IPS DF 4.7 (cell line): ENCODE data around the gene EAF1.
"Not testable (repeated sequence)": the region's sequence is repeated elsewhere in the genome, so short reads cannot be mapped to it uniquely, and the experiment has no call there.

ENCODE experiments used
- DNase-seq: peaks from one replicate; pipeline ENCODE4 v3.0.0-alpha.2; 2013; ENCODE audit warnings: low spot score; ENCODE audit errors: extremely low read depth

Gene EAF1

DNA sequence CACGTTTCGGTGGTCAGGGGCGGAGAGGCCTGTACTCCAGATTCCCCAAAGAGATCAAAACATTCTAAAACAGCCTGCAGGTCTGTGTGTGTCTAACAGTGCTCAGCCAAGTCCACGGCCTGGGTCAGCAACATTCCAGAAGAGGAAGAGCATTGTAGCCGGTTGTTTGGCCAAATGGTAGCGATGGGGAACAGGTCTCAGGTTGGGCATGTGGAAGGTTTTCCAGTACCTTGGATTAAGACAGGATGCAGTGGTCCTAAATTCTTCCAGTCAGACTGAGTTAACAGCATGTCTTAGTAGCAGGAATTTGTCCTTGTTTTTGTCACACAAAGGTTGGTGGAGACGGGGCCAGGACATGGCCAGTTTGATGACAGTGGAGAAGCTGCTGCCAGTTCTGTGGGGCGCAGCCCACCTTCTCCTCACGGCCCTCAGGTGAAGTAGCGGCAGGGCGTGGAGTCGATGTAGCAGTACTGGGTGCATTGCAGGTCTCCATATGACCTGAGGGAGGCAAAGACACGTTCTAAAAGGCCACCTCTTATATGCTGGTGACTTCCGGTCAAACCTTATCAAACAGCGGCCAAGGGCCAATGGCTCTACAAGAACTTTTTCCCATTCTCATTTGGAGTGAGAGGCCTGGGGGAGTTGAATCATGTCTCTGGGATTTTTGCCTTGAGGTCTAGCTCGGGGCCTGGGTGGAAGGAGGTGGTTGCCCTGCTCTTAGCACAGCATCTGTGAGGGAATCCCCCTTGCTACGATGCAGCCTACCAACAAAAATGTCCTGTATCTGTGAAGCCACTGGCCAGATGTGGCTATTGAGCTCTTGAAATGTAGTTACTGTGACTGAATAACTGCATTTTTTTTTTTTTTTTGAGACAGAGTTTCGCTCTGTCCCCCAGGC is 24.1 kb downstream of the EAF1 start:
- DNase-seq: no peak

DNA sequence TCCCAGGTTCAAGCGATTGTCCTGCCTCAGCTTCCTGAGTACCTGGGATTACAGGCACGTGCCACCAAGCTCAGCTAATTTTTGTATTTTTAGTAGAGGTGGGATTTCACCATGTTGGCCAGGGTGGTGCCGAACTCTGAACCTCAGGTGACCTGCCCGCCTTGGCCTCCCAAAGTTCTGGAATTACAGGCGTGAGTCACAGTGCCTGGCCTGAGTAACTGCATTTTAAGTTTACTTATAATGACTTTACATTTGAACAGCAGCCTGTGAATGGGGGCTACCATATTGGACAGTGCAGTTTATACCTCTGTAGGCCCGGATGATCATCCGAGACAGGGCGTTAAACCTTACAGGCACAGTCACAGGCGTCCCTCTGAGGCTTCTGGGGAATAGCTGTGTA is 24.8 kb downstream of the EAF1 start:
- no peak for DNase-seq

DNA sequence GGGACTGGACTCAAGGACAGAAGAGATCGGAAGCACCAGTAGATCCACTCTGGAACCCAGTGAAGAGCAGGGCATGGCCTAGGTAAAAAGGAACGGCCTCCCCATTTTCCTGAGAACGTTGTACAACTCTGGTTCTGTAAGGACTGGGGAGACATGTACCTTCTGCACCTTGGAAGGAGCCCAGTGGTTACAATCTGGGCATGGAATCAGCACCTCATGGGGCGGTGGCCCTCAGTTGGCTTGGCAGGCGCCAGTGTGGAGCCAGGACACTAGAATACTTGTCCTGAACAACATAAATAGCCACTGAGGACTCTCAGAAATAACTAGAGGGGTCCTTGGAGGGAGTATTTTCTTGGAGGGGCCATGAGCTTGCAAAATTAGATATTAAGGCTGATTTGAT is 25.6 kb downstream of the EAF1 start:
- no peak for DNase-seq

DNA sequence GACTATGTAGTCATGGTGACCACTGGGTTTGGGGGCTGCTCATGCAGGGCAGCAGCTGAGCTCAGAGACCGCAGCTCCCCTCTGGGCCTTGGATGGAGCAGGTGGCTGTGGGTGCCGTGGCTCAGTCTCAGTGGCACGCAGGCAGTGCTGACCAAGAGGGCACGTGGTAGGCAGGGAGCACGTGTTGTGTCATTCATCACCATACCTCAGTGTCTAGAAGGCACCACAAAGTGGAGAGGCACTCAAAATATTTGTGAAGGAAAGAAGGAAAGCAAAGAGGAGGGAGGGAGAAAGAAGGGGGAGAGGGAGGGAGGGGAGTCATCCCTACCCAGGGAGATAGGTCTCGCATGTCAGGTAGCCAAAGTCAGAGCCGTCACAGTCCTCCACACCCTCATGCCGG is 26.1 kb downstream of the EAF1 start:
- no peak for DNase-seq

DNA sequence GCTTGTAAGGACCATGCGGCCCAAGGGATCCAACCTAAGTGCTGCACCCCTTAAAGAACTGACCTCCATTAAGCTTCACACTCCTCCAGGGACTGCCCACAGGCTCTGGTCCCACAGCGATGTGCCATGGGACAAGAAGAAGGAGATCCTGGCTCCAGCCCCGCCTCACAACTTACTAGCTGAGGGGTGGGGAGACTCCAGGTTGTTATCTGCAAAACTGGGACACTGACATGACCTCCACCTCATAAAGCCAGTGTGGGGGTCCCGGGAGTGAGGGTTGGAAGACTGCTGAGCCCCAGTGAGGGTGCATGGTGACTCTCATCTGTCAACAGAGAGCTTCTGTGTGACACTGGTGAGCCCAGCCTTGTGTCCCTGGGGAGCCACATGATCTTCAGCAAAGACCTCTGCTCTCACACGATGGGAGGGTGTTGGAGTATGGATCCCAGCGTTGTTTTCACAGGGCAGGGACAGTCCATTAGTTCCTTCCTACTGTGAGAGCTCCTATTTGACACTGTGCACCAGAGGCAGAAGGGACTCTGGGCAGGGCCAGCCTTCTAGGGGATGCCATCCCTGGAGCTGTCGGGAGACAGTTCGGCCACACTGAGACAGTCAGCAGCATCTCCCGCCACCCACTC is 26.7 kb downstream of the EAF1 start:
- DNase-seq: no peak

DNA sequence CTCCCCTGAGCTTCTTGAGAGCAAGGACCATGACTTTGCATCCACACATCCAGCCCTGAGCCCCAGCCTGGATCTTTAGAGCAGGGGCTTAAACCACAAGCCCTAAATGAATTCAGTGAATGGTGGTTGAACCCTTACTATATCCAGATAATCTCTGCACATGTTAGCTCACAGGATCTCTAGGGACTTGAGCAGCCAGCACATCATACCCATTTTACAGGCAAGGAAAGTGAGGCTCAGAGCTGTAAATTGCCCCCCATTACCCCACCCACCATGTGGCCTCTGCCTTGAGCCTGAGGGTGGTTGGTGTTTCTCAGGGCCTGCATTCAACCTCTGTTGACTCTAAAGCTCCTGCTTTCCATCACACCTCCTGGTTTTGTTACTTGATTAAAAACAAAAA is 27.6 kb downstream of the EAF1 start:
- DNase-seq: no peak

DNA sequence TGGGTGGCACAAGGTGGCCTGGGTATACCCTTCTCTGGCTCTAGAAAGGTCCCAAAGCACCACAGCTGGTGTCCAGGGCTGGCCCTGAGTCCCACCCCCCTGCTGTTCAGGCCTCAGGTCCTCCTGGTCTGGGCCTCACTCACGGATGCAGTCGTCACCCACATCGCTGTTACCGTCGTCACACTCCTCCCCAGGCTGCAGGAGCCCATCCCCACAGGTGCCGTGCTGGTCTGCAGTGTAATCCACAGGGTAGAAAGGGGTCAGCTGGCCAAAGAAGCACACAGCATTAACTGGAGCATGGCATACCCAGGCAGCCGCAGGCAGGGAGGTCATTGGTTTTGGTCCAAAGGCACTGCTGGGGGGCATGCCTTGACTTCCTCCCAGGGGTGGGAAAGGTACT is 28.4 kb downstream of the EAF1 start:
- no peak for DNase-seq

DNA sequence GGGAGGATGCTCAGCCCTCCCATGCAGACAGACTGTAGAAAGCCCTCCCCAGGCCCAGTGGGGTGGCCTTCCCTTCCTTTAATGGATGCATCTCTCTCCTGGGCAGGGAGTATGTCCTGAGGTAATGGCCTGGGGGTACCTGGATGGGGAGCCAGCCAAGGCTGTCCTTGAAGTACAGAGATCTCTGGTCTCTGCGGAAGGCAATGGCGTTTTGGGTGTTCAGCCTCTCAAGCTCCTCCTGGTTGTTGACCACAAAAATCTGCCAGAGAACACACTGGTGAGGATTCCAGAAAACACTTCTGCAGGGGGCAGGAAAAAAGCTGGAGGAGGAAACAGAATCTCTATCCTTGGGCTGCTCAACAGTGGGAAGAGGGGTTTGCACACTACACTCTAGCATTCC is 28.9 kb downstream of the EAF1 start:
- no peak for DNase-seq

DNA sequence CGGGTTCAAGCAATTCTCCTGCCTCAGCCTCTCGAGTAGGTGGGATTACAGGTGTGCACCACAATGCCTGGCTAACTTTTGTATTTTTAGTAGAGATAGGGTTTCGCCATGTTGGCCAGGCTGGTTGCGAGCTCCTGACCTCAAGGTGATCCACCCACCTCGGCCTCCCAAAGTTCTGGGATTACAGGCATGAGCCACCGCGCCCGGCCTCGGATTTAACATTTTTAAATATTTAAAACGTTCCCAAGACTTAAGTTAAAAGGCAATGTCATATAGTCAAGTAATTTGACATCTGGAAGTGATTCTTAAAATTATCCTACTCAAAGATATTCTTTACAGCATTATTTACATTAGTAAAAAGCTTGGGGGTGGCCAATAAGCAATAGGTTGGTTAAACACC is 29.5 kb downstream of the EAF1 start:
- DNase-seq: not testable (repeated sequence)

DNA sequence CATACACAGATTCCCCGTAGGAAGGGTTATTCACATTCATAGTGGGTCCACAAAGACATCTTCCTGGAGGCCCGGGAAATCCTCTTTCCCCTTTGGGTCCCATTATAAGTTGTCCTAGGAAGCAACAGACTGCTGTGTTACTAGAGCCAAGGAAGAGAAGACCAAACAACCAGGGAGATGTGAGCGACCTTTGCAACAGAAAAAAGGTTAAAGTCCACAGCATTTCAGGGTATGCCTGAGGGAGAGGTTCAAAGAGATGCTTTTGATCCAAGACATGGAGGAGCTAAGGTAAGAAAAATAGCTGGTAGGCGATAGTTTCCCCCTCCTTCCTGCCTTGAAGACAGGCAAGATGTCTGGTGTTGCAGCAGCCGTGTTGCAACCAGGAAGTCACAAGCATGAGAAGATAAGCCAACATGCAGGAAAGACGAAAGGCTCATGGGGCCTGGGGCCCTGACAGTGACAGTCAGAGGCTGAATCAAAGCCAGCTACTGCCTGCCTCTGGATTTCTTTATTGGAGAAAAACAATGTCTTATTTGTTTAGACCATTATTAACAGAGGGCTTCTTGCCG is 30.9 kb downstream of the EAF1 start:
- DNase-seq: no peak

DNA sequence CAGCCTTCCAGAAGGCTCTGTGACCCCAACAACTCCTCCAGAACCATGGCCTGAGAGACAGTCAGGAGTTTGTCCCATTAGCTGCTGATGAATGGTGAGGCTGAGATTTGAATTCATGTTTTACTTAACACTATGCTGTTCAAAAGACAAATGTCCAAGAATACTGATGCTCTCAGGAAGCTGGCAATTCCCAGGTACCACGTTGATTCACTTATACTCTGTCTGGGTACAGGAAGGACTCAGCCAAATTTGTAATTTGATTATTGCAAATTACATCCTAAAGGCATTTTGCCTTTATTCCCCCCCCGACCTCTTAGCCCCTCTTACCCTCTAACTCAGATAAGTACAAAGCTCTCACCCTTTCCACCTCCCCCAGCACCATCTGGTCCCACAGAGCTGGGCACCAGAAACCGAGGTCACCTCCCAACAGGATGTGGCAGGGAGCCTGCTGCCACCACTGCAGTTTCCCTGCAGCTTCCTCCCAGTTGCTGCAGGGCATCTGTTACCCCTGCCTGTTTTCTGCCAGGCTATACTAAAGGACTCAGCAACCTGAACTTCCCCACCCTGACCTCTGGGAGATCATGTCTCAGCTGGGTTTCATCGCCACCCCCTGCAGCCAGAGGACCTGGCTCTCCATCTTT is 33.6 kb downstream of the EAF1 start:
- no peak for DNase-seq

DNA sequence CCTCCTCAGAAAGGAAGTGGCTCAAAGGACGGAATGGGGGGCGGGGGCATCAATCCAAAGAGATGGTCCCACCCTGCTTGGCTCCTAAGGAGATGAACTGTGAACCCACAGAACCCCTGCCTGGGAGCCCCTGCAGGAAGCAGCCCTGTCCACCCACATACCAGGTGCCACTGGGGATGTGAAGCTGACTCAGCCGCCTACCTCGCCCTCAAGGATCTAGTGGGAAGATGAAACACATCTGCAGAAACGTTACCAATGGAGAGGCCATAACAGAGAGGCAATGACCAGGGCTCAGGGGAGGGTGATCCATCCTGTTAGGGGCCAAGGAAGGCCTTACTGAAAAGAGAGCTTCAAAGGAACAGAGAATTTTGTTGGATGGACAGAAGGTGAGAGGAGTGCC is 35.1 kb downstream of the EAF1 start:
- DNase-seq: no peak

DNA sequence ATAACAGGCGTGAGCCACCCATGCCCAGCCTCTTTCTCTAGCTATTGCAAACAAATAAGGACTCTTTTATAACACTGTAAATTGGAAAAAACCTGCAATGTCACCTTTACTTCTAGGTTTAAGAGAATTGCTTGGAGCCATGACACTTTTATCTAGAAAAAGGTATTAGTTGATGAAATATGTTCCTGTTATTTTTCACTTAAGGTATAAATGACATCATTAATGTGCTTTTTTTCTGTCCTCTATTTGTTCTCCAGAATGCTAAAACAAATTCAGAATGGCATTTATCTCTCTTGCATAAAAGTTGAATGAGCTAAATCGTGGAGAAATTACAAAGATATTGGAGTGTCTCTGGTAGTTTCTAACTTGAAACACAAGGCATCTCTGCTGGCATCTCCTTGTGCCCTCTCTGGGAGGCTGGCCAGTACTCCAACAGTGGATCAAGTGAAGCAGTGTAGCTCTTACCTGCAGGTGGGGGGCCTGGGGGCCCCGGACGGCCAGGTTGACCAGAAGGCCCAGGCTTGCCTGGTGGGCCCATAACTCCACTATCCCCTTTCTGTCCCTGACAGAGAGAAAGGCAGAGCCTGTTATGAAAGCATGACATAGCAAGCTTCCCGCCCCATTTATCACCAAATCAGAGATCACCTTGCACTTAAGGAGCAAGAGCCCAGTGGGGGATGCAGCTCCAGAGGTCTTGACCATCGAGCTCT is 38.6 kb downstream of the EAF1 start:
- DNase-seq: no peak

DNA sequence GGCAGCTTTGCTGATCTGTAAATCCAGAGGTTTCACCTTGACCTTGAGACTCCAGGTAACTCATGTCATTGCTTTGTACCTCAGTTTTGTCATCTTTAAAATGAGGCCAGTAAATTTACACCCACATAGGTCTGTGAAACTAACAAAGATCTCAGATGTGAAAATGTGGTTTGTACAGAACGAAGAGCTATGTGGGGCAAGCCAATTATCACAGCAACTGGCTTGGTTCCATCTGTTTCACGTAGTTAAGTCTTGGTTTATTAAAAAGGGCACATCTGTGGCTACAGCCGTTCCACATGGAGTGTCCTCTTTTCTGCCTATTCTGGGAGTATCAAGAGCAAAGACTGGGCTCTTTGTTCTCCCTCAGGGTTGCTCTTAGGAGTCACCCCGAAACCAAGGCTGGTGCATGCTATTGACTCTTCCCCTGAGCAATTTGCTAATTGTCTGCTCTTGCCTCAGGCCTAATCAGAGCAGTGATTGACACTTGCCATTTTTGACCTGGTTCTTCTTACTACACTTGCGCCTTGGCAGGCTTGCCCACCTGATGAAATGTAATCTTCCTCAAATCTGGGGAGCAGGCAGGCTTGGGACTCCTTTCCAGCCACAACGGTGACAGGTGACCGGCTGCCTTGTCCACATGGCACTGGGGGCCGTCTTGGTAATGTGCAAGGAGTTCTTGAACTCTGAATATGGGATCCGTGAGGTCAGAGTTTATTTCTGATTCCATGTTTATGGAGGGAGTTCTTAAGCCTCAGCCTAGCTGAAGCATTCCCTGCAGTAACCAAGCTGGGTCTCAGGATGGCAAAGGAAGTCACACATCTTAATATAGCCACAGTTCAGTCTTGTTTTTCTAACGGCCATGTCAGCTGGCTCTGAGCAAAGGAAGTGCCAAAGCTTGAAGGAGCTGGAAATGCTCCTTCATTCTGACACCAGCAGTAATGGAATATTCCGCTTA is 40.1 kb downstream of the EAF1 start:
- DNase-seq: no peak

DNA sequence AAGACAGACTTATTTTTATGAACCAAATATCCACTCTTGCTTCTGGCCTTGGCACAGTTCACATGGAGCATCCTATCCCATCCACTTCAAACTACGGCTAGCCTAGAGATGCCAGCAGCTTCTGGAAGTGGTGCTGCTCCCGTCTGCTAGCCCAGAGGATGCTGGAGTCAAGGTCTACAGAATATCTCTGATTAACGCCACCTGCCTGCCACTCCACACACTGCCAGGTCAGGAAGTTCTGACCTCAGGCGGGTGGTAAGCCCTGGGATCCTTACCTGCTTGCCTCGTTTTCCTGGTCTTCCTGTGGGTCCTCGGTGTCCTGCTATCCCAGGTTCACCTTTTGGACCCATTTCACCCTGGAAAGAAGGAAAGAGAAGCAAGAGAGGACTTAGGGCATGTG is 42.9 kb downstream of the EAF1 start:
- DNase-seq: peak; percentile 16

DNA sequence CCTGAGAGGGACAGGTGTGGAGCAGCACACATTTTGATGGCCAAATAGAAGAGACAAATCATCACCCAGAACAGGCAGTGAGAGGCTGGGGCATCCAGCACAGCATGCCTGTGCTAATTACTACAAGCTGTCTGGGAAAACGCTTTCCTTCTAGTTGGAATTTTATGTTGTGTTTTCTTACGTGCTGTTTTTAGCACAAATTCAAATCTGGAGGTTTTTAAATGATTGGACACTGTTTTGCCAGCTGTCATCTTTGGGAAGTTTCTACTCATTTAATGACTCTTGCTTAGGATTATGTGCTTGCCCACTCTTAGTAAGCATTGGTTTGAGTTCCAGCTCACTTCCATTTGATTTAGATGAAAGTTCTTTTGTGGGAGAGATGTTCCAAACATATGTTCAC is 43.5 kb downstream of the EAF1 start:
- no peak for DNase-seq

DNA sequence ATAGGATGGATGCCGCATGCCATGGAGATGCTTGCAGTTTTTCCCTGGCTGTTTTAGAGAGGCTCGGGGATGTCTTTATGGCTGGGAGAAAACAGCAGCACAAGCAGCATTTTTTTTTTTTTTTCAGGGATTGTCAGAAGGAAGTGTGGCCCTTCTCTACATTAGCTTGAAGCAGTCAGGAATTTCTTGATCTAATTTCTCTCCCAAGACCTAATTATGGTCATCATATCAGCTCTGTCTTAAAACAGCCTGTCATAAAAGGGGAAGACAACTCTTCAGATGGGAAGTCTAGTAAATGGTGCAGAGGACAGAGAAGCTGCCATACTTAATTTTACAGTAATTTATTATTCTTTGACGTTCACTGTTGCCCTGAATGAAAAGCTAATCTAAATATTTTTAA is 44.5 kb downstream of the EAF1 start:
- no peak for DNase-seq

DNA sequence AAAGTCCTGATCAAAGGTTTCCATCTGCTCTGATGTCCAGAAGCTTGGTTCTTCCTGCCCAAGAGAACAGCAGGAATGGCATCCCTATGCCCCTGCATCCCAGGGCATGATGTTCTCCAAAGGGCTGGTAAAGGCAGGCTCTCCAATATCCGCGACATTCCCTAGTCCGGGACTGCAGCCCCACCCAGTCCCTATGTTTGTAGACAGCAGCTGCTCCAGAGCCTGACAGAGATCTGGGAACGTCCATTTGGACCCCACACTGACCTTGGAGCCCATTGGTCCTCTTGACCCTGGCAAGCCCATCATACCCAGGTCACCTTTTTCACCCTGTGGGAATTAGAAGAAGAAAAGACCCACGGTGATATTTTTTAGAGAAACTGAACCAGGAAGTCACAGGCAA is 47.8 kb downstream of the EAF1 start:
- DNase-seq: no peak

DNA sequence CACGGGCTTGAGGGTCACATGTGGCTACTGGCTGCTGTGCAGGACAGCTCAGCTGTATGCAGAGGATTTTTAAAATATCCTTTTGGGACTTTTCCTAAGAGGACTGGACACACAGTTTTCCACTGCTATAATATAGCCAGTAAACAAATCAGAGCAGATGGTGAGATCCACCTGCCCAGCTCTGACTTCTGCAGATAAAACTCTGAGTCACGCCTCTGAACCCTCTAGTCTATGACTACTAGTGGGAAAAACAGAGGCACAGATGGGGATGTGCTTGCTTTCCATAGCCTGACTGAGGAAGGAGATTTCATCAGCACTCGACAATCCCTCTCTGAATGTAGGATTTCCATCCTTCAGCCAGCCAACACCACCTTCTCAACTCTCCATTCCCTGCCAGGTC is 49.0 kb downstream of the EAF1 start:
- no peak for DNase-seq

DNA sequence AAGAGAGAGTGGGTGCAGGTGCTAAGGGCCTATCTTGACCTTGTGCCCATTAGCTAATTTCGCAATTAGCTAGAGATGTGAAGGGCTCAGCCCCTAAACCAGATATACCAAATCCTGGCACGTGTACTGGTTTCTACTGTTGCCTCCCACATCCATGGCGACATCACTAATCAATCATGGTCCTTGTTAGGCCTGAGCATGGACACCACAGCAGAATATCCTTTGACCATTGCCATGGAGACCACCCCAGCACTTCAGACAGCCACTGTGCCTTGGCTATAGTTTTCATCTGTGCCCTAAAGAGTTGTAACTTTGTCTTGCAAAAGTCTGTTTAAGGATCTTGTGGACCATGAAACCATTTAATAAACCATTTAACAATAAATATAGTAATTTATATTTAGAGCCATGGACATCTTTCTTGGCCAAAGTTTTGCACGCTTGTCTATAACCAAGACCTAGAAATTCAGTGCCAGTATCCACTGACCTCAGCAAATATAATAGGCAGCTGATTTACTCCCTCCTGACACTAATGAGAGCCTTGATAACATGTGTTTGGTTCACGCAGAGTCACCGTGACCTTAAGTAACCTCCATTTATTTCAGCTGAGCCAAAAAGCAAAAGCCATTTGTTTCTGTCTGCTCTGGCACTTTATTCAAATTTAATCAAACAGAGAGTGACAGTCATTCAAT is 50.7 kb downstream of the EAF1 start:
- DNase-seq: no peak
